Measurements from ENCODE around the gene JAG2.

JAG2 gene

GRCh38 chr14:105139831-105140239, 28.7 kb downstream of the JAG2 start:
- DNase-seq (ENCODE audit: low read depth in 3 of 3): no peak

DNA sequence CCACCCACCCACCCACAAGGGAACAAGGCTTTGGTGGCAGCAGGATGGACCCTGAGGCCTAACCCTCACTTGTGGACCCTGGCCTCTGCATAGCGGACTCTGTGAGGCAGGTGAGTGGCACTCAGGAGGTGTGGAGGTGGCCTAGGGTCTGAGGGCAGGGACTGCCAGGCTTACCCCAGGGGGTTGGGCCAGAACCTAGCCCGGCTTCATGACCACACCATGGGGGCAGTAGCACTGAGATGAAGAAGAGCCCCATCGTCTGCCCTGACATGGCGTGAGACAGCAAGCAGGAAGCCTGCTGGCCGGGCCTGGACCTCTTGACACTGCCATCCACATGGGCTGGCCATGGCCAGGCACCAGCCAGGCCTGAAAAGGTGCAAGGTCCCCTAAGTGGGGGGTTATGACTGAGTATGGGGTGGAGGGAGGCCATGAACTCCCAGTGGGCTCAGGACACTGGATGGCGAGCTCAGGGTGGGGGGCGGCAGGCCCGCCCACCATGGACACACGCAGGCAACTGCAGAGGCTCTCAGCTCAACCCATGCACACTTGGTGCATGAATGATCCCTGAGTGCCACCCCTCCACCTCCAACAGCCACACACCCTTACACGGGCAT, 29.3 kb downstream of the JAG2 start:
- DNase-seq (ENCODE audit: low read depth in 3 of 3): no peak

GRCh38 chr14:105138551-105139111, 29.9 kb downstream of the JAG2 start:
- DNase-seq (ENCODE audit: low read depth in 3 of 3): no peak

GRCh38 chr14:105138021-105138541, 30.5 kb downstream of the JAG2 start:
- DNase-seq (ENCODE audit: low read depth in 3 of 3): no peak

DNA sequence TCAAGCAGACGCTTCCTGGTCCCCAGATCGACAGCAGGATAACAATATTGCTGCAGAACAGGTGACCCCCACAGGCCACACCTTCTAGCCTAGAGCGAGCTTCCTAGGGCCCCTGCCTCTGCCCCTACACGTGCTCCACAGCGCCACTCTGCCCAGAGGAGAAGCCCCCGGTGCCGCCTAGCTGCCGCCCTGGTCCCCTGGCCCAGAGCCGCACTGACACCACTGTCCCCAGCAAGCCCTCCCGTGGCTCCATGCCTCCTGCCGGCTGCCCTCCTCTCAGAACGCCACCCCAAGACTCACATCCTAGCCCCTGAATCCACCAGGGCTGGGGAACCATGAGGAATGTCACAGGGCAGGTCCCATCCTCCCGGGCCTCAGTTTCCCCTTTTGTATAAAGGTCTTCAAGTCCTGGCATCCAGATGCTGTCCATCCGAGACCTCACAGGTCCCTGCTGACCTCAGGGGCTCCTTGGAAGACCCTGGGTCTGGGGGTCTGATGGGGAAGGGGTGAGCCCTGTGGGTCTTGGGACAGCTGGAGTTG, 31.0 kb downstream of the JAG2 start:
- no peak for DNase-seq (ENCODE audit: low read depth in 3 of 3)

- DNase-seq (ENCODE audit: low read depth in 3 of 3): no peak
Measured at GRCh38 chr14:105136401-105137322, 31.9 kb downstream of the JAG2 start.

DNA sequence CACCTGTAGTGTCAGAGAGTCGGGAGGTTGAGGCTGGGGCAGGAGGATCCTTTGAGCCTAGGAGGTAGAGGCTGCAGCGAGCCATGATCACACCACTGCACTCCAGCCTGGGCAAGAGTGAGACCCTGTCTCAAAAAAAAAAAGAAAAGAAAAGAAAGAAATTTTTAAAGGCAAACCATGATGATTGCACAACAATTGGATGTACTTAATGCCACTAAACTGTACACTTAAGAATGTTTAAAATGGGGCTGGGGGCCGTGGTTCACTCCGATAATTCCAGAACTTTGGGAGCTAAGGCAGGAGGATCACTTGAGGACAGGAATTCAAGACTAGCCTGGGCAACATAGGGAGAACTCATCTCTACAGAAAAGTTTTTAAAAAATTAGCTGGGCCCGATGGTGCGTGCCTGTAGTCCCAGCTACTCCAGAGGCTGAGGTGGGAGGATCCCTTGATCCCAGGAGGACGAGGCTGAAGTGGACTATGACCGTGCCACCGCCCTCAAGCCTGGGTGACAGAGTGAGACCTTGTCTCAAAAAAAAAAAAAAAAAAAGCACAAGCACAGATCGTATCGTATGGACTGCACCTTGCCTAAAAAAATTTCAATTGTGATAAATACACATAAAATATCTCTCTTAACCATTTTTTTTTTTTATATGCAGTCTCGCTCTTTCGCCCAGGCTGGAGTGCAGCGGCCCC, 32.7 kb downstream of the JAG2 start:
- DNase-seq (ENCODE audit: low read depth in 3 of 3): no peak

DNA sequence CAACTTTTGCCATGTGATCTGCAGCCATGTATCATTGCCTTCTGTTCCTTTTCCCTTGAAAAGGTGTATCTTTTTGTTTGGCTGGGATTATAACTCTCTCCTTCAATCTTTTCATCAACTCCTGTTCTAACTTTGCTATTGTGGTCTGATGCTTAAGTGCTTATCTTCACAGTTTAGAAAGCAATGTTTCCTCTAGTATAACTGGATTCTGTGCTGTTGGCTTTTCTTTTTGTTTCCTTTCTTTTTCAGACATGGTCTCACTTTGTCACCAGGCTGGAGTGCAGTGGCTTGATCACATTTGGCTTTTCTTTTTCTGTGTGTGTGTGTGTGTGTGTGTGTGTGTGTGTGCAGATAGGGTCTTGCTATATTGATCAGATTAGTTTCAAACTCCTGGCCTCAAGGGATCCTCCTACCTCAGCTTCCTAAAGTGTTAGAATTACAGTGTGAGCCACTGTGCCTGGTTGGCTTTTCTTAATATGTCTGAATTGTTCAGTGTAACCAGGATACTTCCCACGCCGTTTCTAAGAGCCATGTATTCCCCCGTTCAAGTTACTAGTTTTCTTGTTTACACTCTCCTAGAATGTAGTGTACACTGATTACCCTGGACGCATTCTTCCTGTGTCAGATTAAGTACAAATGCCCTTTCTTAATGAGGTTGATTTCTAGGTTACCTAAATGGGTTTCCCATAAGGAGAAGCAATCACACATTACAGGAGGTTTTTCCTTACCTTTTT, 35.5 kb downstream of the JAG2 start:
- no peak for DNase-seq (ENCODE audit: low read depth in 3 of 3)

GRCh38 chr14:105131241-105131640, 37.3 kb downstream of the JAG2 start:
- DNase-seq (ENCODE audit: low read depth in 3 of 3): no peak

DNA sequence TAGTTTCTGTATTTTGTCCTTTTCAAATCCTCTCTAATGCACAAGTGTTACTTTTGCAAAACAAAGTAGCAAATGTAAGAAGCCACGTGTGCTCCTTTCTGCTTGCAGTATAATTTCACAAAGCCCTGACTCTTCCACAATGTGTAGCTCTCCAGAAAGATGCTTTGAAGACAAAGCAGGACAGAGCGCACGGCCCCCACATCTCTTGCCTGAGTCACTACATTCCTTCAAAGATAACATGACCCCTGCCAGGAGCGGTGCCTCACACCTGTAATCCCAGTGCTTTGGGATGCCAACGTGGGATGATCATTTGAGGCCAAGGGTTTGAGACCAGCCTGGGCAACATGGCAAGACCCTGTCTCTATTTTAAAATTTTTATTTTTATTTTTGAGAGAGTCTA, 40.5 kb downstream of the JAG2 start:
- DNase-seq (ENCODE audit: low read depth in 3 of 3): no peak

DNA sequence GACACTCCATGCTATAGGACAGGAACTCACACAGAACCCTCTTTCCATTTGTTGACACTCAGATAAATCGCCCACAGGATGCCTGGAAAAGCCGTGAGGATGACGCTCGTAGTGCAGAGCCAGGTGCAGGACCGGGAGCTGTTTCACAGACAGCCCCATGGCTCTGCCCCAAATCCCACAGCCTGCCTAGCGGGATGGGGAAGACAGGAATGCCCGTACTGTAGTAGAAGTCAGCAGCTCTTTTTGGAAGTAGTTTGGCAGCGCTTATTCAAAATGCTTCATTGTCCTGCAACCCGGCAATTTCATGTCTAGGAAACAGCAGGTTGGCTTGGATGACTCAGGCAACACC, 41.6 kb downstream of the JAG2 start:
- no peak for DNase-seq (ENCODE audit: low read depth in 3 of 3)

DNA sequence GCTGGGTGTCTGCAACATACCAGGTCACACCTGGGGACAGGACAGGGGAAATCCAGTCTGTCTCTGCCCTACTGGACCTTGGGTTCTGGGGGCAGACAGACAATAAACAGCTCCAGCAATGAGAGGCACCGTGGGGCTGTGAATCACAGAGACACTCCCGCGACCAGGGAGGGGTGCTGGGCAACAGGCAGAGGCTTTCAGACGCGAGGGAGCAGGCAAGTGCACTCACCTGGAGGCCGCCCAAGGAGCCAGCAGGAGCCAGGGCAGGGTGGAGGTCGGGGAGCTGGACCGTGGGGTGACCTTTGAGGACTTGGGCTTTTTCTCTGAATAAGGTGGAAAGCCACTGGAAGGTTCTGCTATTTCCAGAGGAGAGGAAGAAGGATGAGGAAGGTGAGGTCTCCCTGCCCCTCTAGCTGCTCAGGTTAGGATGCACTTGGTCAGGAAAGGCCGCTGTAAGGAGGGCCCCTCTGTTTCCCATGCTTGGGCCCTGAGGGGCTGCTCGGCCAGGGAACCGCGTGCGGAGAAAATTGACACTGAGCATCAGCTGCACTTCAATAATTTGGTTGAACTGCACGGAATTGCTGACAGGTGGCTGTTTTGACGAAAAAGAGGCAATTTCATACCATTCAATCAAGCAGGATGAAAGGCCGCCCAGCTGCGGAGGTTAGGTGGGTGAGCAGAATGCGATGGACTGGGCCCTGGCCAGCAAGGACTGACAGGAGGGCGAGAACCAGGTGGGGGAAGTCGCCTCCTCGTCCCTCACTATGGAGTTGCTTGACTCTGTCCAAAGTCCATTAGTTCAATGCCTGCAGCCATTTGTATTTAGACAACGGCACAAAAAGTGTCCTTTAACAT, 42.2 kb downstream of the JAG2 start:
- DNase-seq (ENCODE audit: low read depth in 3 of 3): no peak

DNA sequence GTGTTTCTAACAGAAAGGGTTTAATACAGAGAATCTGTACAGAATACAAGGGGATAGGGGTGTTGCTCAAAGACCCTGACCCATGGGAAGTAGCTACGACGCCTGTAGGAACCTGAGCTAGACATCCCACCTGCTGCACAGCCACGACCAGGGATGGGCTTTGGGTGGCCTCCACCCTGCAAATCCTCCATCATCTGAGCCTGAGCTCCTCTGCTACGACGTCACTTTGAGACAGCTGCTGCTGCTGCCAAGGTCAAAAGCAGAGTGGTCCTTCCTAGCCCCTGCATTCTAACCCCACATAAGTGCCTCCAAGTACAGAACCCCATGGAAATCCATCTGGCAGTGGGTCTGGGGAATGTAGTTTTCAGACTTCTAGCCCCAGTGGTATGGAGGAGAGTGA, 43.8 kb downstream of the JAG2 start:
- no peak for DNase-seq (ENCODE audit: low read depth in 3 of 3)

DNA sequence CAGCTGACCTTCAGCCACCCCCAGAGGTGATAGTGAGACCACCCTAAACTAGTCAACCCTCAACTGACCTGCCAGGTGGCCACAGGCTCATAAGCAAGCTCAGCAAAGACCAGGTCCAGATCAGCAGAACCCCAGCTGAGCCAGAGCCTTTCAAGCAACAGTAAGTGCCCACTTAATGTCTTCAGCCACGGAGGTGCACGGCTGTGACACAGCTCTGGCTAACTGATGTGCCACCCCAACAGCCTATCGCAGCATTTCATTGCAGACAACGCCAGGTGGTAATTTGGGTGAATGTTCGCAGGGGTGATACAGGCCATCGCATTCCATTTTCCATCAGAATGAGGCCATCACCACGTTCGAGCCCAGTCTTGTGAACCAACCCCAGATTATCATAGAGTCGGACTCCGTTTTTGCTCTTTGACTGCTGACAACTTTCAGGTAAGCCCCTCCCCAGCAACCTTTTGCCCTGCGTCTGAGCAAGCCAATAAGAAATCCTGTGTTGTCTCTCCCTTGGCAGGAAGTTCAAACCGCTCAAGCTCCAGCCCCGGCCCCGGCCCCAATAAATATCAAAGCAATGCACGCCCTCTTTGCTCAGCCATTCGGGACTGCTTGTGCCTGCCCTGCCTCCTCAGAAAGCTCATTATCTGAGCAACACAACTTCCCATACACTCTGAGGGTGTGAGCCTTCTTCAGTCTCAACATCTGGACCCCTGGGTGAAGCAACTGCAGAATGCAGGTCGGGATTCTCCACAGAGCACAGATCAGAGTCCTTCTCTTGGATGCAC, 44.4 kb downstream of the JAG2 start:
- no peak for DNase-seq (ENCODE audit: low read depth in 3 of 3)

DNA sequence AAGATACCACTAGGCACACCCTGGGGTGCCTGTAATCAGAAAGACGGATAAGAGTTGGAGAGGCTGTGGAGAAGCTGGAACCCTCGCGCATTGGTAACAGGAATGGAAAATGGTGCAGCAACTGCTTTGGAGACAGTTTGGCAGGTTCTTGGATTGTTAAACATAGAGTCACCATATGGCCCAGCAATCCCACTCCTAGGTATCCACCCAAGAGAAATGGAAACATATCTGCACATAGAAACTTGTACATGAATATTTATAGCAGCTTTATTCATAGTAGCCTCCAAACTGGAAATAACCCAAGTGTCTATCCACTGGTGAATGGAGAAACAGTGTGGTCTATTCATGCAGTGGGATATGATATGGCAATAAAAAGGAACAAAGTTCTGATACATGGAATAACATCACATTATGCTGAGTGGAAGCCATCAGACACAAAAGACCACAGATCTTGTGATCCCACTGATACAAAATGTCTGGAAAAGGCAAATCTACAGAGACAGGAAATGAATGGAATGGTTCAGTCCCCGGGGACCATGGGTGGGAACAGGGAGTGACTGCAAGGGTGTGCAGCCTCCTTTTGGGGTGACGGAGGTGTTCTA, 45.4 kb downstream of the JAG2 start:
- no peak for DNase-seq (ENCODE audit: low read depth in 3 of 3)

- no peak for DNase-seq (ENCODE audit: low read depth in 3 of 3)
Measured at GRCh38 chr14:105120056-105120455, 48.5 kb downstream of the JAG2 start.

DNA sequence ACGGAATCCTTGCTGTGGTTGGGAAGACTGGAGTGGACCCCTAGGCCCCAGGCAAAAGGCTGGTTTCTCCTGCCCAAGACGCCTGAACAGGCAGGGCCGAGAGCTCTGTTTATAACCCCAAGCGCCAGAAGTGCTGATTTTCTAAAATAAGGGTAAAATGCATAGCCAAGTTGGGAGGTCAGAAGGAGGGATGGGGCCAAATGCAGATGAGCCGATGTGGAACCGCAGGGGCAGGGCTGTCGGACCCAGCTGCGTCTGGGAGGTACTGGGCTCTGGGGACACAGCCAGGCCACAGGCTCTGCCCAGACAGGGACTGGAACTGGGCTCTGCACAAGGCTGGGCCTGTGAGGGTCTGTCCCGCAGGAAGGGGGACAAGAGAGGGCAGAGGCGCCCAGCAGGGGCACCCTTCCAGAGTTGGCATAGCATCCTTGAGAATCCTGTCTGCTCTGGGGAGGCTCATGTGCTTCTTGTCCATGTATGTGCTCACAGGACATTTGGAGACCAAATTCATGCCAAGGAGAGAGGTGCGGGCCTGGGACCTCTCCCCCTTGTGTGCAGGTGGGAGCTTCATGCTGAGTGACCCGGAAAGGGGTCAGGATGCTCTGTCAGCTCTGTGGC, 49.1 kb downstream of the JAG2 start:
- DNase-seq (ENCODE audit: low read depth in 3 of 3): no peak

DNA sequence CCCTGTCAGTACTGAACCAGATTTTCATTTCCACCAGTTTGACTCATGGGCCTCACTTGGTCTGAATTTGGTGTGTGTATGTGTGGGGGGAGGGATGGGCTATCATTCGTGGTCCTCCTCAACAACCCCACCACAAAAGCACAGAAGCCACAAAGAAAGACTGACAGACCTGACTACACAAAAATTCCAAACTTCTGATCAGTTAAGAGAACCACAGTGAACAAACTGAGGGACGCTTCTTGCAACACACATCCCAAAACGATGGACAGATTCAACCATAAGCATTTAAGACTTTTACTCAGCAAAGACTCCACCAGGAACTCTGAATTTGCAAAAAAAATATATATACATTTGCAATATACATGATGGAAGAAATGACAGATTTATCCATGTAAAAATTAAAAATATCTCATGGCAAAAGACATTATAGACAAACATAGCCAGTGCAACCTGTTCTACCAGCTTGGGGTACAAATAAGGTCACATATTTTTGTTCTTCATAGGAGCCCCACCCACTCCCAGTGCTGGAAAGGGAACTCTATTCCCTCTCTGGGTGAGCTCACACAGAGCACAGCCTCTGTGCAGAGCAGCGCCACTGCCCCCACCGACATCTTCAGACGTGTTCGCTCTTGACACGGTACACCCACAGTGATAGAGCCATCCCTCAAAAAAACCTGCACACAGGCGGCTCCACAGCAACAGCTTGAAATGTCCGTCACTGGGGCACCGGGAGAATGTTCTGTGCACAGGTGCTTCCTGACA, 49.7 kb downstream of the JAG2 start:
- no peak for DNase-seq (ENCODE audit: low read depth in 3 of 3)

Data from stimulated activated CD4-positive, alpha-beta T cell treated with anti-CD3 and anti-CD28 coated beads, TNF-alpha, amount 100 ng/mL, for 24 hours (primary cell).